AG04449 (cell line): Measurements from ENCODE around the gene PTPRM.

ENCODE experiments used
- CTCF ChIA-PET: fragments of 350-600 bp; formaldehyde crosslinking; extraction: SDS; loops from one replicate; lab custom pipeline; 2021; ENCODE audit warnings: antibody characterized with exemption; lab: Yijun Ruan, JAX
- POLR2A ChIA-PET: fragments of 400-600, 350-600 bp; formaldehyde crosslinking; extraction: SDS; loops from one replicate; lab custom pipeline; 2020; ENCODE audit warnings: antibody characterized with exemption, inconsistent platforms; lab: Yijun Ruan, JAX
- DNase-seq: peaks from one replicate; pipeline ENCODE4 v3.0.0-alpha.2; 2010; ENCODE audit warnings: low read depth, low spot score
- H3K4me3 ChIP-seq: 2 replicates; pipeline ENCODE4 v1.5.1; 2011; ENCODE audit warnings: low read depth, mild to moderate bottlenecking, control low read depth, low read length
- CTCF ChIP-seq: IDR thresholded peaks from one replicate; pipeline ENCODE4 v1.5.1; 2011; ENCODE audit warnings: mild to moderate bottlenecking, moderate library complexity, low read length, control low read depth, inconsistent platforms; ENCODE audit not compliant: insufficient read depth; ENCODE audit errors: missing control alignments

PTPRM gene

GRCh38 chr18:8262221-8262620, 695.1 kb downstream of the PTPRM start:
- ChIA-PET POLR2A (no interaction called here), CTCF (no interaction called here)
- no peak for TF ChIP-seq CTCF
- DNase-seq: no peak
- H3K4me3 ChIP-seq: no peak overlapping the region

DNA sequence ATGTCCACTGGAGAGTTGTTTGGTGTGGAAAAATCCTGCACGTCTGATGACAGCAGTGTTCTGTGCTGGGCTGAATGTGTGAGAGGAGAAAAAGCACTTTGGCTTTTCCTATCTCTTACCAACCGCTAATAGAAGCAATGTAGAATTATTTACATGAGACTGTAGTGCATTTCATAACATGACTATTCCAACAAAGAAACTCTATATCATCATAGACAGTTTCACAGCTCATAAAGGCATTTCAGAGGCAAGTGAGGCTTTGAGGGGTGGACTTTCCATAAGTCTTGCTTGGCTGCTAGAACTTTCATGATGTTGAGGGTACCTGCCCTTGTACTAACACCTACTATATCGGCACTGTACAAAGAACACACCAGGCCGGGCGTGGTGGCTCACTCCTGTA, 697.0 kb downstream of the PTPRM start:
- POLR2A ChIA-PET: no interaction called here
- no peak for DNase-seq
- CTCF ChIA-PET: no interaction called here

DNA sequence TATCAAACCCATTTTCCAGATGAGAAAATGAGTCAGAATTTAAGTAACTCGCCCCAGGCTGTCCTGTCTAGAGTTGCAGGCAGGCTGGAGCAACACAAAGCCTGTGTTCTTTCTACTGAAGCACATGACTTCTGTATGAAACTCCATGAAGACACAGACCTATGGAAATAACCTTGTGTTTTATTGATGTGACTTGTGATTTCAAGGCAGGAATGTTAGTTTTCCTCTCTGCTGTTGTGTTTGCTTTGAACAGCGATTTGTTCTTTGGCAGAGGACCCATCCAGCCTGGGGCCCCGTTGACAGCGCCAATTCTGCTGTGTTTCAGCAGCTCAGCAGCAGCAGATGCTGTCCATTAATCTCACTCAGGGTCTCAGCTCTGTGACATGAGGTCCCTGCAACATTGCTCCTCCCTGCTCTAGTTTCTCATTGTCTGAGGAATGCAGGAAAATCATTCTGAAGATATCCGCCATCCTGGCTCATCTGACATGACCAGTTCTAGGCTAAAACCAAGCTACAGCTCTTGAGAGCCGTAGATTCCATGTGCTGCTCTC, 697.8 kb downstream of the PTPRM start:
- DNase-seq: no peak
- no peak overlapping the region for H3K4me3 ChIP-seq
- CTCF ChIA-PET: no interaction called here
- no peak for TF ChIP-seq CTCF
- POLR2A ChIA-PET: no interaction called here

More for the DNA sequence above, 697.0 kb downstream of the PTPRM start:
- no peak for TF ChIP-seq CTCF
- H3K4me3 ChIP-seq: no peak overlapping the region

DNA sequence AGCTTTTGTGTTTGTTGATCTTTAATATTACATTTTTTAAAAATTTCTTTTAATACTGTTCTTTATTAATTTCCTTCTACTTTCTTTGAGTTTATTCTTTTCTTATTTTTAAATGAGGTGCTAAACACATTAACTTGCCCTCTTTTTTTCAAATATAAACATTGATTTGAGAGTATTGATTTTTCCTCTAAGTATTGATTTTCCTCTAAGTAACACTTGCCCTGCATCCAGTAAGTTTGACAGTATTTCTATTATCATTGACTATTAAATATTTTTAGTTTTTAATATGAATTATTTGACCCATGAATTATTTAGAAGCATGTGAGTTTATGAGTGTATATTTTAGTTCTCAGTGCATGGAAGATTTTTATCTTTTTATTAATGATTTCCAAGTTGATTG, 705.1 kb downstream of the PTPRM start:
- TF ChIP-seq CTCF: no peak
- POLR2A ChIA-PET: no interaction called here
- no peak for DNase-seq
- CTCF ChIA-PET: no interaction called here
- H3K4me3 ChIP-seq: no peak overlapping the region

- ChIA-PET POLR2A (no interaction called here), CTCF (no interaction called here)
- DNase-seq: no peak
- TF ChIP-seq CTCF: no peak
- no peak overlapping the region for H3K4me3 ChIP-seq
Measured at GRCh38 chr18:8274370-8274769, 707.3 kb downstream of the PTPRM start.

- TF ChIP-seq CTCF: no peak
- no peak overlapping the region for H3K4me3 ChIP-seq
- CTCF ChIA-PET: no interaction called here
- DNase-seq: no peak
- POLR2A ChIA-PET: interaction anchor here (0.6 kb wide), 1 partner anchor 77 kb away, joined by 4 read pairs; no protein-coding TSS in a partner anchor
Measured at GRCh38 chr18:8276406-8276805, 709.3 kb downstream of the PTPRM start.
